ENCODE results near the gene PPP3CA. TPM values are rescaled to one million over a fixed set of nuclear protein-coding genes. Genes with fewer than 3 reads are reported as not detected.
A peak's percentile ranks its signal among the peaks of the same experiment; 100 is the strongest.

PPP3CA gene
- total and polyA plus RNA-seq, 7 donors: 11.8 to 47.7 (median 26.2) TPM

- Histone ChIP-seq H3K4me1 (peaks cover 0 to 54% (median 21%) of the 10 kb centered on the region in 4 donors), H3K27me3 (no peaks in the 10 kb centered on the region), H3K4me3 (no peak overlapping the region), H3K27ac (no peak overlapping the region), H3K9me3 (no peaks in the 10 kb centered on the region), H3K36me3 (no peaks in the 10 kb centered on the region)
- no peak for DNase-seq
- WGBS, 2 donors: 75 to 88% methylated on average over 3 of the region's 3 CpGs
- TF ChIP-seq CTCF (IDR thresholded peaks at IDR 0.05) (no peak), POLR2A (IDR thresholded peaks at IDR 0.05) (no peak), EP300 (IDR thresholded peaks at IDR 0.05) (no peak), POLR2AphosphoS5 (IDR thresholded peaks at IDR 0.05) (no peak)
- intact Hi-C loops (cut with DNase I): no loop called here
These were observed 175.6 kb downstream of the PPP3CA start for GRCh38 chr4:101171747-101172146.

- H3K27me3 ChIP-seq: no peaks in the 10 kb centered on the region
- no peak for TF ChIP-seq EP300 (IDR thresholded peaks at IDR 0.05)
- no peak for TF ChIP-seq POLR2AphosphoS5 (IDR thresholded peaks at IDR 0.05)
- peak; percentile 11 to 65 (median 42) for TF ChIP-seq CTCF (IDR thresholded peaks at IDR 0.05)
These were observed 178.0 kb downstream of the PPP3CA start for GRCh38 chr4:101169044-101170014.

GRCh38 chr4:101163936-101164335, 183.4 kb downstream of the PPP3CA start:
- Histone ChIP-seq H3K36me3 (no peaks in the 10 kb centered on the region), H3K27ac (no peak overlapping the region), H3K4me3 (no peak overlapping the region), H3K27me3 (no peaks in the 10 kb centered on the region), H3K4me1 (peaks cover 0 to 6% (median 1%) of the 10 kb centered on the region in 4 donors), H3K9me3 (no peaks in the 10 kb centered on the region)
- DNase-seq: no peak
- 80 to 95% methylated on average over 1 of the region's 1 CpG for WGBS, 2 donors
- intact Hi-C loops (cut with DNase I): no loop called here
- TF ChIP-seq POLR2A (IDR thresholded peaks at IDR 0.05) (no peak), POLR2AphosphoS5 (IDR thresholded peaks at IDR 0.05) (no peak), CTCF (IDR thresholded peaks at IDR 0.05) (no peak), EP300 (IDR thresholded peaks at IDR 0.05) (no peak)

More at GRCh38 chr4:101169044-101170014, 178.0 kb downstream of the PPP3CA start:
- Histone ChIP-seq H3K27ac (no peak overlapping the region), H3K4me1 (peaks cover 0 to 31% (median 5%) of the 10 kb centered on the region in 4 donors), H3K36me3 (no peaks in the 10 kb centered on the region), H3K9me3 (no peaks in the 10 kb centered on the region), H3K4me3 (no peak overlapping the region)
- DNase-seq: peak; percentile 69
- intact Hi-C loops (cut with DNase I): loop anchor here (2.0 kb wide), 1 partner anchor 561 kb away; no protein-coding TSS in a partner anchor
- WGBS, 2 donors: 15 to 49% methylated on average over 6 of the region's 6 CpGs

GRCh38 chr4:101162990-101163380, 184.3 kb downstream of the PPP3CA start:
- no peaks in the 10 kb centered on the region for H3K9me3 ChIP-seq
- no peak for DNase-seq
- WGBS, 2 donors: 92 to 97% methylated on average over 1 of the region's 1 CpG
- no peak for TF ChIP-seq POLR2AphosphoS5 (IDR thresholded peaks at IDR 0.05)
- no peak for TF ChIP-seq POLR2A (IDR thresholded peaks at IDR 0.05)
- no peak for TF ChIP-seq EP300 (IDR thresholded peaks at IDR 0.05)
- no peak for TF ChIP-seq CTCF (IDR thresholded peaks at IDR 0.05)
- no peak overlapping the region for H3K27ac ChIP-seq
- H3K4me3 ChIP-seq: no peak overlapping the region
- peaks cover 0 to 4% (median 1%) of the 10 kb centered on the region in 4 donors for H3K4me1 ChIP-seq
- no peaks in the 10 kb centered on the region for H3K36me3 ChIP-seq
- intact Hi-C loops (cut with DNase I): no loop called here
- H3K27me3 ChIP-seq: no peaks in the 10 kb centered on the region
